Natural killer cell (primary cell): Measurements from ENCODE around the gene SLX9. TPM values are rescaled to one million over a fixed set of nuclear protein-coding genes. Genes with fewer than 3 reads are reported as not detected.

ENCODE experiments used
- ATAC-seq, 3 donors: fragments of 150-1000 bp in 2 of 3; fragments of 200-7000 bp in 1 of 3; cut with Tn5 transposase; 1 replicate in 1 of 3; 2 replicates in 2 of 3; pipeline ENCODE4 v1.10.0; 2021; ENCODE audit warnings: mild to moderate bottlenecking in 2 of 3, moderate library complexity in 2 of 3
- DNase-seq, 2 donors: peaks; one replicate each; pipeline versions ENCODE4 v3.0.0 to v3.0.0-alpha.2; 2013 to 2021; ENCODE audit warnings: mixed read lengths in 1 of 2
- H3K27ac ChIP-seq: one replicate; pipeline ENCODE4 v1.5.1; 2013; ENCODE audit warnings: mild to moderate bottlenecking, low read length
- H3K27me3 ChIP-seq: one replicate; pipeline ENCODE4 v1.6.1; 2013; ENCODE audit warnings: low read length; ENCODE audit not compliant: control insufficient read depth, insufficient read depth
- H3K36me3 ChIP-seq: one replicate; pipeline ENCODE4 v1.6.1; 2013; ENCODE audit warnings: low read length; ENCODE audit not compliant: control insufficient read depth, insufficient read depth
- H3K4me1 ChIP-seq: one replicate; pipeline ENCODE4 v1.6.1; 2013; ENCODE audit warnings: low read length; ENCODE audit not compliant: control insufficient read depth, insufficient read depth
- H3K4me3 ChIP-seq: one replicate; pipeline ENCODE4 v1.5.1; 2013; ENCODE audit warnings: low read length
- H3K9me3 ChIP-seq: one replicate; pipeline ENCODE4 v1.6.1; 2013; ENCODE audit warnings: low read length; ENCODE audit not compliant: control insufficient read depth, insufficient read depth
- H3K27ac Mint-ChIP-seq, 2 donors: one replicate each; pipeline ENCODE4 v1.8.0; 2022; ENCODE audit warnings: mild to moderate bottlenecking in 2 of 2, mixed read lengths in 2 of 2, moderate library complexity in 1 of 2
- H3K27me3 Mint-ChIP-seq, 2 donors: one replicate each; pipeline ENCODE4 v1.8.0; 2022; ENCODE audit warnings: low read depth in 2 of 2, mixed read lengths in 2 of 2
- H3K36me3 Mint-ChIP-seq: one replicate; pipeline ENCODE4 v1.8.0; 2022; ENCODE audit warnings: mixed read lengths
- H3K4me1 Mint-ChIP-seq, 2 donors: one replicate each; pipeline ENCODE4 v1.8.0; 2022; ENCODE audit warnings: mixed read lengths in 2 of 2
- H3K4me3 Mint-ChIP-seq: one replicate; pipeline ENCODE4 v1.8.0; 2022; ENCODE audit warnings: mild to moderate bottlenecking, moderate library complexity, mixed read lengths
- H3K9me3 Mint-ChIP-seq, 2 donors: one replicate each; pipeline ENCODE4 v1.8.0; 2022; ENCODE audit warnings: mixed read lengths in 2 of 2
- WGBS: methylation state at CpG from one replicate; pipeline ENCODE4 v1.1.7; 2013; ENCODE audit warnings: missing lambda C conversion rate; ENCODE audit not compliant: insufficient coverage; 5-methylcytosine and 5-hydroxymethylcytosine counted together
- intact Hi-C: fragments of 100-400 bp; cut with micrococcal nuclease; formaldehyde crosslinking; loops from one replicate; pipeline ENCODE4 v1.14.2; 2022
- total RNA-seq, 4 donors: library from RNA; stranded (reverse); fragments of 120-200 nt in 1 of 4; gene quantifications; one replicate each; pipeline versions ENCODE4 v1.2.3 to v1.2.4, GENCODE V29; 2013 to 2022
- TF ChIP-seq, protein P1 (sequence below): fragments of 200-600 bp; IDR thresholded peaks from one replicate; pipeline ENCODE4 v1.8.0; 2022; ENCODE audit warnings: antibody characterized with exemption

SLX9 gene
- total RNA-seq, 3 donors from 2014 or later (not counting 1 experiment from before 2014, with no cell fraction given) = 12.8 to 22.9 (median 20.0) TPM

DNA sequence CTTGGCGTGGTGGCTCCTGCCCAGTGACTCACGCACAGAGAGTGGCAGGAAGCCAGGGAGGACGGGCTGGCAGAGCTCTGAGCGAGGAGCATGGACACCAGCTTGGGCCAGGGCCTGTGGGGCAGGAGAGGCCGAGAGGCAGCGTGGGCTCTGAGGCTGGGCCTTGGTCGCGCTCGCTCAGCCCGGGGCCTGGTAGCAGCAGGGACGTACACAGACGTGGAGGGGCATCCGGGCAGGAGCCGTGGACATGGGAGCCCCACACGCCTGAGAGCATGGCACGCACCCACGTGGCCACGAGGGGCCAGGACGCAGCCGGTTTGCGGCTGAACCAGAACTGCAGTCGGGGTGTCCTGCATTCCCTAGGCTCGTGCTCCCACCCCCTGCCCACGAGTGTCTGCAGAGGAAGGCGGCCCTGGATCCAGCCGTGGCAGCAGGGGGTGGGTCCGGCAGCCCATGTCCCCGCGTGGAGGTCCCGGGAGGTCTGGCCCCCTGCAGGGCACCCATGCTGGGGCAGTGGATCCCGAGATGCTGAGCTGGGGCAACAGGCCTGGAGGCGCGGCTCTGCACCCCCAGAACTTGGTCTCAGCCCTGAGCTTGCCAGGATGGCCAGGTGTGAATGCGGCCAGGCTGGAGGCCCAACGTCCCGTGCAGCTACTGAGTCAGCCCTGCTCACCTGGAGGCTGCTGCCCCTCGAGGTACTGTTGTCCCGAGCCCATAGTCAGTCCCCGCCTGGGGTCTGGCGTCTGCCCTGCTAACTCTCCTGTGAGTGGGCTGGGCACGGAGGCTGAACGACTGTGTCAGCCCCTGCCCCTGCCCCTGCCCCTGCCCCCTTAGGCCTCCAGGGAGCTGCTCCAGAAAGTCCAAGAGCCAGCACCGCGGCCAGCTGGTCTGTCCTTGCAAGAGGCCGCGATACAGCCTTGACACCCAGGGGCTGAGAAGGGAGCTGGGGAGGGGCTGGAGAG lies 61.6 kb downstream of the SLX9 start:
- H3K27ac Mint-ChIP-seq = no peak overlapping the region
- 86% methylated on average over 46 of the region's 46 CpGs for WGBS

DNA sequence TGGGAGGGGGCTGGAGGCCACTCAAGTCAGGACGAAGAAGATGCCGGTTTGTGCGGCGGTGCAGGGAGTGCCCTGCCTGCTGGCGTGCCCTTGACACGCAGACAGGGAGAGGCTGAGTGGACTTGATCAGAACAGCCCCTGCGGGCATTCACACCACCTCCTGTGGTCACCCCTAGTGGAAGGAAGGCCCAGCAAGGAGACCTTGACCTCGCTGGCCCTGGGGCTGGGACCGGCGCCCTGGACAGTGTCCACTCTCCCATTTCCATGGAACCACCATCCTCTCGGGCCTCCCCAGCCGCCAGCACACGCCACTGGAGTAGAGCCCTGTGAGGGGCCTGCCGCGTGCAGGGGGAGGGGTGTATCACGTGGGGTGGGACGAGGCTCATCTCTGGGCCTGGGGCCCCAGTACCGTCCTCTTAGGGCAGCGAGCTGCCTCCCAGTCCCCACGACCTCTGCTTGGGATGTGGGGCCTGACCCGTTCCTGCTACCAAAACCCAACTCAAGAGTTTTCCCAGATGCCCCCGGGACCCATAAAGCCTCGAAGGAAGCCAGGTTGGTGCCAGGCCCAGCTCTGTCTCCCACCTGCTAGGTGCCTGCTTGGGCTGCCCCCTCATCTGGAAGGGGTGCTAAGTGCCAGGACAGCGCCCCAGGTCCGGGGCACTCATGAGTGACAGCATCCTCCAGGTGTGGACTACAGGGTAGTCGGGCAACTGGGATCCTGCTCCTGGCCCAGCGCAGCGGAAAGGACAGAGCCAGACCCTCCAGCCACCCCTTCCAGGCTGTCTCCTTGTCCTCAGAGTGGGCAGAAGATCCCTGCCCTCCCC lies 62.8 kb downstream of the SLX9 start:
- intact Hi-C loops = no loop called here
- WGBS = 92% methylated on average over 28 of the region's 28 CpGs
- ATAC-seq = no peak

More for the DNA sequence above, 61.6 kb downstream of the SLX9 start:
- Mint-ChIP-seq H3K4me1 (peaks cover 4 to 6% of the 10 kb centered on the region in 2 donors), H3K4me3 (no peak overlapping the region), H3K36me3 (no peaks in the 10 kb centered on the region), H3K27me3 (peaks cover 4 to 8% of the 10 kb centered on the region in 2 donors), H3K9me3 (no peaks in the 10 kb centered on the region)
- ATAC-seq = no peak
- H3K27ac ChIP-seq = no peak overlapping the region
- no peak overlapping the region for H3K4me3 ChIP-seq
- no peaks in the 10 kb centered on the region for H3K36me3 ChIP-seq
- DNase-seq = no peak
- TF ChIP-seq, protein P1, sequence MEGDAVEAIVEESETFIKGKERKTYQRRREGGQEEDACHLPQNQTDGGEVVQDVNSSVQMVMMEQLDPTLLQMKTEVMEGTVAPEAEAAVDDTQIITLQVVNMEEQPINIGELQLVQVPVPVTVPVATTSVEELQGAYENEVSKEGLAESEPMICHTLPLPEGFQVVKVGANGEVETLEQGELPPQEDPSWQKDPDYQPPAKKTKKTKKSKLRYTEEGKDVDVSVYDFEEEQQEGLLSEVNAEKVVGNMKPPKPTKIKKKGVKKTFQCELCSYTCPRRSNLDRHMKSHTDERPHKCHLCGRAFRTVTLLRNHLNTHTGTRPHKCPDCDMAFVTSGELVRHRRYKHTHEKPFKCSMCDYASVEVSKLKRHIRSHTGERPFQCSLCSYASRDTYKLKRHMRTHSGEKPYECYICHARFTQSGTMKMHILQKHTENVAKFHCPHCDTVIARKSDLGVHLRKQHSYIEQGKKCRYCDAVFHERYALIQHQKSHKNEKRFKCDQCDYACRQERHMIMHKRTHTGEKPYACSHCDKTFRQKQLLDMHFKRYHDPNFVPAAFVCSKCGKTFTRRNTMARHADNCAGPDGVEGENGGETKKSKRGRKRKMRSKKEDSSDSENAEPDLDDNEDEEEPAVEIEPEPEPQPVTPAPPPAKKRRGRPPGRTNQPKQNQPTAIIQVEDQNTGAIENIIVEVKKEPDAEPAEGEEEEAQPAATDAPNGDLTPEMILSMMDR = no peak
- H3K4me1 ChIP-seq = no peaks in the 10 kb centered on the region
- no peaks in the 10 kb centered on the region for H3K9me3 ChIP-seq
- intact Hi-C loops = no loop called here
- no peaks in the 10 kb centered on the region for H3K27me3 ChIP-seq

DNA sequence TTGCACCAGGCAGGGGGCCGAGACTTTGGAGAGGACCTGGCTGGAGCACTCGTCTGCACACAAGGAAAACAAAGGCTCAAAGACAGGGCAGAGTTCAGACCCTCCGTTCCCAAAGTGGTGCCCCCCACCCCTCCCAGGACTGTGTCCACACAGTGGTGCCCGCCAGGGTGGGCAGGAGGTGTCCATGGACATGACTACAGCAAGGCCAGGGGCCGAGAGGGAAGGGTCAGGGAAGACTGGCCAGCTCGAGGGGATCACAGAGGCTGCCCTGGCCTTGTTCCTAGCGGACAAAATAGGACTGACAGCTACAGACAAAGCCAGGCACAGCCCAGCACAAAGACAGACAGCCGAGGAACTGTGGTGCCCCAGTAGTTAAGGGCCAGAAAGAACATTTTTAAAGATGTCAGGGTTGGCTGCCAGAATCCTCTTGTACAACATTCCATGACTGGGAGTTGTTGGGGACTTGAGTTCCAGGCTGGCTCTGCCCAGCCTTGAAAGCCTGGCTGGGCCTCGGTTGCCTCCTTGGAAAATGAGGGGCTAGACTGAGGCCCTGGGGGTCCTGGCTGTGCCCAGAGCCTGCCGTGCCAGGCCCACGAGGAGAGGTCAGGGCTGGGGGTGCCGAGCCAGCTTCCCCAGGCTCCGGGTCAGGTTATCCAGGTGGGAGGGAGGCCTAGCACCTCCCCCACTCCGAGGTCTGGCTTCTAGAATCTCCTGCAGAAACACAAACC lies 63.7 kb downstream of the SLX9 start:
- TF ChIP-seq, protein P1 = no peak
- no peak for ATAC-seq
- DNase-seq = no peak
- Mint-ChIP-seq H3K4me3 (no peak overlapping the region), H3K27ac (no peak overlapping the region), H3K4me1 (peaks cover 4 to 7% of the 10 kb centered on the region in 2 donors), H3K27me3 (peaks cover 22% of the 10 kb centered on the region in 2 donors), H3K36me3 (no peaks in the 10 kb centered on the region), H3K9me3 (no peaks in the 10 kb centered on the region)
- Histone ChIP-seq H3K9me3 (no peaks in the 10 kb centered on the region), H3K27ac (no peak overlapping the region), H3K27me3 (no peaks in the 10 kb centered on the region), H3K4me3 (no peak overlapping the region), H3K4me1 (no peaks in the 10 kb centered on the region), H3K36me3 (no peaks in the 10 kb centered on the region)
- 85% methylated on average over 14 of the region's 14 CpGs for WGBS
- intact Hi-C loops = no loop called here

More for the DNA sequence above, 62.8 kb downstream of the SLX9 start:
- H3K4me1 ChIP-seq = no peaks in the 10 kb centered on the region
- TF ChIP-seq, protein P1 = no peak
- H3K9me3 ChIP-seq = no peaks in the 10 kb centered on the region
- no peaks in the 10 kb centered on the region for H3K36me3 ChIP-seq
- H3K27ac ChIP-seq = no peak overlapping the region
- H3K4me3 ChIP-seq = no peak overlapping the region
- Mint-ChIP-seq H3K4me3 (no peak overlapping the region), H3K27ac (no peak overlapping the region), H3K9me3 (no peaks in the 10 kb centered on the region), H3K27me3 (peaks cover 16 to 18% of the 10 kb centered on the region in 2 donors), H3K36me3 (no peaks in the 10 kb centered on the region), H3K4me1 (peaks cover 4 to 6% of the 10 kb centered on the region in 2 donors)
- no peaks in the 10 kb centered on the region for H3K27me3 ChIP-seq
- no peak for DNase-seq
